H9 (cell line): ENCODE measurements around the gene MBTD1. TPM values are rescaled to one million over a fixed set of nuclear protein-coding genes. Genes with fewer than 3 reads are reported as not detected.
A peak's percentile ranks its signal among the peaks of the same experiment; 100 is the strongest.

Experiments
- DNase-seq: peaks from one replicate; pipeline ENCODE4 v3.0.0-alpha.2; 2017
- H2AFZ ChIP-seq: one replicate; pipeline ENCODE4 v1.6.1; 2013; ENCODE audit warnings: mild to moderate bottlenecking, low read length, control low read depth, moderate library complexity
- H2AK5ac ChIP-seq: 2 replicates; pipeline ENCODE4 v1.6.1; 2013; ENCODE audit warnings: low read length, control low read depth, mixed read lengths; ENCODE audit not compliant: insufficient read length
- H2BK120ac ChIP-seq: one replicate; pipeline ENCODE4 v1.6.1; 2013; ENCODE audit warnings: low read depth, mild to moderate bottlenecking, low read length, control low read depth, inconsistent platforms; ENCODE audit not compliant: poor library complexity, severe bottlenecking
- H2BK12ac ChIP-seq: 2 replicates; pipeline ENCODE4 v1.6.1; 2013; ENCODE audit warnings: low read length, control low read depth, mixed read lengths, low read depth; ENCODE audit not compliant: insufficient read length
- H2BK15ac ChIP-seq: 2 replicates; pipeline ENCODE4 v1.6.1; 2013; ENCODE audit warnings: low read depth, low read length, control low read depth
- H2BK20ac ChIP-seq: one replicate; pipeline ENCODE4 v1.6.1; 2013; ENCODE audit warnings: low read depth, mild to moderate bottlenecking, low read length, control low read depth, inconsistent platforms; ENCODE audit not compliant: poor library complexity, severe bottlenecking
- H2BK5ac ChIP-seq: 2 replicates; pipeline ENCODE4 v1.6.1; 2013; ENCODE audit warnings: low read length, control low read depth, mixed read lengths; ENCODE audit not compliant: insufficient read length
- H3K14ac ChIP-seq: 2 replicates; pipeline ENCODE4 v1.6.1; 2013; ENCODE audit warnings: low read length, control low read depth; ENCODE audit not compliant: insufficient read depth
- H3K18ac ChIP-seq: 2 replicates; pipeline ENCODE4 v1.6.1; 2013; ENCODE audit warnings: low read depth, mild to moderate bottlenecking, mixed read lengths, low read length, control low read depth; ENCODE audit not compliant: insufficient read length
- H3K23ac ChIP-seq: 2 replicates; pipeline ENCODE4 v1.6.1; 2013; ENCODE audit warnings: low read length, control low read depth, mixed read lengths, low read depth; ENCODE audit not compliant: insufficient read length
- H3K23me2 ChIP-seq: 2 replicates; pipeline ENCODE4 v1.6.1; 2013; ENCODE audit warnings: low read depth, mild to moderate bottlenecking, mixed read lengths, low read length, control low read depth; ENCODE audit not compliant: insufficient read length, poor library complexity, severe bottlenecking
- H3K27ac ChIP-seq: 2 replicates; pipeline ENCODE4 v1.5.1; 2013; ENCODE audit warnings: low read length, control low read depth, mixed read lengths, low read depth; ENCODE audit not compliant: insufficient read length
- H3K27me3 ChIP-seq: 2 replicates; pipeline ENCODE4 v1.6.1; 2013; ENCODE audit warnings: low read length, control low read depth, inconsistent platforms; ENCODE audit not compliant: insufficient read depth
- H3K4ac ChIP-seq: 2 replicates; pipeline ENCODE4 v1.6.1; 2013; ENCODE audit warnings: low read depth, mild to moderate bottlenecking, control low read depth, inconsistent platforms, low read length, moderate library complexity
- H3K4me1 ChIP-seq: 2 replicates; pipeline ENCODE4 v1.6.1; 2013; ENCODE audit warnings: low read length, control low read depth, inconsistent platforms; ENCODE audit not compliant: insufficient read depth
- H3K4me2 ChIP-seq: 2 replicates; pipeline ENCODE4 v1.6.1; 2013; ENCODE audit warnings: low read length, control low read depth, mixed read lengths; ENCODE audit not compliant: insufficient read length, insufficient read depth
- H3K56ac ChIP-seq: 2 replicates; pipeline ENCODE4 v1.6.1; 2013; ENCODE audit warnings: low read depth, mild to moderate bottlenecking, mixed read lengths, low read length, control low read depth; ENCODE audit not compliant: insufficient read length
- H3K79me1 ChIP-seq: 2 replicates; pipeline ENCODE4 v1.6.1; 2013; ENCODE audit warnings: low read depth, mild to moderate bottlenecking, moderate library complexity, low read length, control low read depth, inconsistent platforms; ENCODE audit not compliant: insufficient read depth, poor library complexity, severe bottlenecking
- H3K79me2 ChIP-seq: 2 replicates; pipeline ENCODE4 v1.6.1; 2013; ENCODE audit warnings: low read length, control low read depth, inconsistent platforms; ENCODE audit not compliant: insufficient read depth
- H3K9ac ChIP-seq: 2 replicates; pipeline ENCODE4 v1.6.1; 2013; ENCODE audit warnings: low read length, control low read depth, mixed read lengths; ENCODE audit not compliant: insufficient read length; ENCODE audit errors: extremely low read depth
- H3K9me3 ChIP-seq: one replicate; pipeline ENCODE4 v1.6.1; 2013; ENCODE audit warnings: low read depth, low read length, inconsistent platforms; ENCODE audit not compliant: control insufficient read depth
- H3T11ph ChIP-seq: one replicate; pipeline ENCODE4 v1.6.1; 2013; ENCODE audit warnings: mild to moderate bottlenecking, low read length, control low read depth, inconsistent platforms
- H4K20me1 ChIP-seq: one replicate; pipeline ENCODE4 v1.6.1; 2013; ENCODE audit not compliant: control insufficient read depth, insufficient read length, insufficient read depth
- H4K5ac ChIP-seq: 2 replicates; pipeline ENCODE4 v1.6.1; 2013; ENCODE audit warnings: low read depth, mild to moderate bottlenecking, mixed read lengths, low read length, control low read depth; ENCODE audit not compliant: insufficient read length
- H4K8ac ChIP-seq: replicated peaks from 2 replicates; pipeline ENCODE4 v1.6.1; 2013; ENCODE audit warnings: low read length, control low read depth, mixed read lengths, low read depth; ENCODE audit not compliant: insufficient read length
- H4K91ac ChIP-seq: 2 replicates; pipeline ENCODE4 v1.6.1; 2013; ENCODE audit warnings: low read depth, mild to moderate bottlenecking, moderate library complexity, mixed read lengths, low read length, control low read depth; ENCODE audit not compliant: insufficient read length
- H3K27ac Mint-ChIP-seq, 3 experiments: 2 replicates in 2 of 3; 3 replicates in 1 of 3; pipeline ENCODE4 v1.8.0; 2020 to 2021; ENCODE audit warnings: mixed read lengths in 3 of 3, mild to moderate bottlenecking in 1 of 3, moderate library complexity in 1 of 3
- H3K27me3 Mint-ChIP-seq: 2 replicates; pipeline ENCODE4 v1.8.0; 2021; ENCODE audit warnings: low read depth, mild to moderate bottlenecking, moderate library complexity, mixed read lengths
- H3K36me3 Mint-ChIP-seq, 3 experiments: 2 replicates in 2 of 3; 3 replicates in 1 of 3; pipeline ENCODE4 v1.8.0; 2020 to 2021; ENCODE audit warnings: low read depth in 3 of 3, mixed read lengths in 3 of 3; ENCODE audit not compliant: insufficient read depth in 1 of 3
- H3K4me1 Mint-ChIP-seq, 2 experiments: 2 replicates each; pipeline ENCODE4 v1.8.0; 2020; ENCODE audit warnings: mixed read lengths in 2 of 2
- H3K4me3 Mint-ChIP-seq, 2 experiments: 2 replicates in 1 of 2; 3 replicates in 1 of 2; pipeline ENCODE4 v1.8.0; 2020 to 2021; ENCODE audit warnings: mild to moderate bottlenecking in 2 of 2, mixed read lengths in 2 of 2, moderate library complexity in 1 of 2
- H3K9me3 Mint-ChIP-seq, 2 experiments: 2 replicates in 1 of 2; 3 replicates in 1 of 2; pipeline ENCODE4 v1.8.0; 2020; ENCODE audit warnings: mild to moderate bottlenecking in 2 of 2, mixed read lengths in 2 of 2, moderate library complexity in 1 of 2
- CTCF ChIP-seq: fragments of 200-600 bp; sonication (generic); conservative IDR thresholded peaks from 3 replicates; pipeline ENCODE4 v1.8.0; 2021; ENCODE audit warnings: antibody characterized with exemption, mild to moderate bottlenecking
- WGBS: extraction: QIAGEN DNeasy Blood & Tissue Kit; methylation state at CpG from one replicate; pipeline ENCODE4 v1.1.7; 2013; ENCODE audit warnings: missing lambda C conversion rate, low lambda C conversion rate, mixed read lengths; ENCODE audit not compliant: insufficient read length; ENCODE audit errors: extremely low coverage; 5-methylcytosine and 5-hydroxymethylcytosine counted together
- total RNA-seq: library from RNA; stranded (reverse); gene quantifications from 2 replicates; pipeline ENCODE4 v1.2.1, GENCODE V29; 2021

Gene MBTD1
- total RNA-seq, 1 experiment from 2014 or later: 49.6 TPM

- no CpG with 5 or more reads among the region's 6 CpGs for WGBS
- Histone ChIP-seq H2AK5ac (no peak overlapping the region), H3K23me2 (no peaks in the 10 kb centered on the region), H3K23ac (no peak overlapping the region), H2BK120ac (no peak overlapping the region), H3K4me2 (no peak overlapping the region), H2BK5ac (no peak overlapping the region), H3K27ac (no peak overlapping the region), H2BK15ac (no peak overlapping the region), H2AFZ (no peak overlapping the region), H4K8ac (no peak overlapping the region), H2BK20ac (no peak overlapping the region), H3K9ac (no peak overlapping the region), H2BK12ac (no peak overlapping the region), H3K79me1 (no peaks in the 10 kb centered on the region), H3K9me3 (no peaks in the 10 kb centered on the region), H3T11ph (no peak overlapping the region), H3K27me3 (no peaks in the 10 kb centered on the region), H3K14ac (no peak overlapping the region), H4K5ac (no peak overlapping the region), H3K18ac (no peak overlapping the region), H3K56ac (no peak overlapping the region), H4K91ac (no peak overlapping the region), H3K4ac (no peak overlapping the region), H3K79me2 (peaks cover 5% of the 10 kb centered on the region; the same call in 1 of the 2 replicates), H3K4me1 (no peaks in the 10 kb centered on the region), H4K20me1 (no peaks in the 10 kb centered on the region)
- no peak for DNase-seq
- H3K4me3 Mint-ChIP-seq: no peak overlapping the region
- H3K9me3 Mint-ChIP-seq: no peaks in the 10 kb centered on the region
- H3K27me3 Mint-ChIP-seq: no peaks in the 10 kb centered on the region
- peaks cover under 1% of the 10 kb centered on the region in 2 experiments; a peak in 1 of 4 replicates for H3K4me1 Mint-ChIP-seq
- H3K27ac Mint-ChIP-seq: peak overlapping the region in 1 of 3 experiments; percentile 5; a peak in 3 of 7 replicates
- H3K36me3 Mint-ChIP-seq: peaks cover 0 to 9% (median 4%) of the 10 kb centered on the region in 3 experiments; a peak in 3 of 7 replicates
- no peak for TF ChIP-seq CTCF
These were observed 21.5 kb downstream of the MBTD1 start for GRCh38 chr17:51238255-51238887.
